HG03342 (cell line): Measurements from ENCODE around the gene TULP4.
"Not testable (repeated sequence)": the region's sequence is repeated elsewhere in the genome, so short reads cannot be mapped to it uniquely, and the experiment has no call there.

Experiments used
- ATAC-seq: cut with Tn5 transposase; IDR thresholded peaks from one replicate; pipeline ENCODE4 v1.9.1; 2021; ENCODE audit warnings: mild to moderate bottlenecking, moderate library complexity; ENCODE audit not compliant: unreplicated experiment

The TULP4 gene

DNA sequence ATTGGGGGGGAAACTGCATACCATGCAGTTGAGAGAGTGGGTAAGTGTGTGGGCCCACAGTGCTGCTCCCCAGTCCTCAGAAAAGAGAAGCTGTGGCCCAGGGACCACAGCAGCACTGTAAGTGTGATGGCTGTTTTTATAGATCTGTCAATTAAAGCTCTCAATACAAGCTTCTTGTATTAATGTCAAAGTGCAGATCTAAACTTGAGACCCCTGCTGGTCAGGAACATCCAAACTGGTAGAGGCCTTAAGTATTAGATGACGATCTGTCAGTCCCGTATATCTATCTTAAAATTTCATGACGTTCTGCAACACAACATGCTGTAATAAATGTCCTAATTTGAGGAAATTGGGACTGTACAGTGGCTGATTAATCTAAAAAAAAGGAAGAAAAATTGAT lies 74.8 kb downstream of the TULP4 start:
- ATAC-seq: no peak

DNA sequence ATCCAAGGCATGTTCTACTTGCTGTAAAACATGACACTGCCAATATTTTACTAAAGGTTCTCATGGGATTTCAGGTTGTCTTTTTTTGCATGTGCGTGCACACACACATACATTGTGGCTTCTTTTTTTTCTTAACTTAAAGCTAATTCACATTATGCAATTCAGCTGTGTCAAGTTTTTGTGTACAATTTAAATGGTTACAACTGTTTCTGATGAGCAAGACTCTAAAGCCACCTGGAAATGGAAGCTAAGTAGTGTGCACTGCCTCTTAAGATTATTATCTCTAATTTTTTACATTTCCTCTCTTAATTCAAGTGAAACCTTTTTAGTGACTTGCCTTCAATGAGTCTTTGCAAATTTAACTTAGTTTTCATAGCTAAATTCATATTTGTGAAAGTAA lies 75.3 kb downstream of the TULP4 start:
- ATAC-seq: no peak

- no peak for ATAC-seq
Measured at GRCh38 chr6:158388727-158389126, 76.5 kb downstream of the TULP4 start.

GRCh38 chr6:158389193-158389919 lies 77.1 kb downstream of the TULP4 start:
- no peak for ATAC-seq

DNA sequence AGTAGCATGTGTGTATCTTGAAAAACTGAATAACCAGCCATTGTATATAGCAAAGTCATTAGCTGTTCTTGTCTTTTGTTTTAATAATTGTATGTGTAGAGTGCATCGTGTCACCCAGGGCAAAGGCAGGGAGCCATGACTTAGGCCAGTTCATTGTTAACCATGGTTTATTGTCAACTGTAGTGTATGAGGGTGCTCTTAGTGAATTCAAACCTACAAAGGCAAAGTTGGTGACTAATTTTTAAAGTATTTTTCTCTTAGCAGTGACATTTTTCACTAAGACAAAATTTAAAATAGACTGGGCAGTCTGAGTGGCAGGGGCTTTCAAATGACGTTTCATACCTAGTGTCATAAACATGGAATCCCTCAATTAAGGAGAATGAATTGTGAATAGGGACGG lies 79.0 kb downstream of the TULP4 start:
- ATAC-seq: no peak

DNA sequence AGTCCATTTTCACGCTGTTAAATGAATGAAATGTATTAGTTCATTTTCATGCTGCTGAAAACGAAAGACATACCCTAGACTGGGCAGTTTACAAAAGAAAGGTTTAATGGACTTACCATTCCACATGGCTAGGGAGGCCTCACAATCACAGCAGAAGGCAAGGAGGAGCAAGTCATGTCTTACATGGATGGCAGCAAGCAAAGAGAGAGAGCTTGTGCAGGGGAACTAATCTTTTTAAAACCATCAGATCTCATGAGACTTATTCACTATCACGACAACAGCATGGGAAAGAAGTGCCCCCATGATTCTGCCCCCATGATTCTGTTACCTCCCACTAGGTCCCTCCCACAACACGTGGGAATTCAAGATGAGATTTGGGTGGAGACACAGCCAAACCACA lies 79.7 kb downstream of the TULP4 start:
- ATAC-seq: not testable (repeated sequence)

- ATAC-seq: no peak
Measured at GRCh38 chr6:158396136-158396535, 83.9 kb downstream of the TULP4 start.

GRCh38 chr6:158397578-158397977 lies 85.3 kb downstream of the TULP4 start:
- no peak for ATAC-seq

DNA sequence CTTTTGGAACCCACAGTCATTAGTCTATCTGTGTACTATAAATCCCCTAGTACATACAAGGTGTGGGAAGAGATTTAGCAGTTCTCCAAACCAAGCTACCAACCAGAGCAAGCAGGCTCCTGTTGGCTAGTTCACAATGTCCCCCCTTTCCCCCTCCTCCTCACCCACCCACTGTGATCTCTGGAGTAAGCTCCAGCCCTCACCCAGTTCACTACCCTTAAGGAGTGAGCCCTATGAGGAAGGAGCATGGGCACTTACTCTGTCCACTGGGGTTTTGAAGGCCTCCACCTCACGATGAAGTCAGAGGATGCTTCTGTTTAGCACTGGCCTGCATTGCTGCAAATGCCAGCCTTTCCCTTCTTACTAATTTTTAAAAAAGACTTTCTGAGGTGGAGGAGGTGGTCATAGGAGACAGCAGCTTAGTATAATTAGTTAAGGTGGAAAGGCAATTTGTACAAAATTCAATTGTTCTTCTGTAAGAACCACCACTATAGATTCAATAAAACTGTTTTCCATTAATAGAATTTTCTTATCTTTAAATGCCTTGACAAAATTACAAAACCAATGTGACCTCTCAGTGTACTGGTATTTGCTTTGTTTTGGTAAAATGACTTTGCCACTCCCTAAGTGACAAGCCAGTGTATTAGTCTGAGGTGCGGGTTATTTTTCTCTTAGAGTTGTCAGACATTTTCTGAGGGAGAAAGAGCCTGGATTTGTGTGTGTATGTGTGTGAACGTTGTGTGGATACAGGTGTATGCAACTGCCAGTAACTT lies 86.2 kb downstream of the TULP4 start:
- ATAC-seq: no peak

DNA sequence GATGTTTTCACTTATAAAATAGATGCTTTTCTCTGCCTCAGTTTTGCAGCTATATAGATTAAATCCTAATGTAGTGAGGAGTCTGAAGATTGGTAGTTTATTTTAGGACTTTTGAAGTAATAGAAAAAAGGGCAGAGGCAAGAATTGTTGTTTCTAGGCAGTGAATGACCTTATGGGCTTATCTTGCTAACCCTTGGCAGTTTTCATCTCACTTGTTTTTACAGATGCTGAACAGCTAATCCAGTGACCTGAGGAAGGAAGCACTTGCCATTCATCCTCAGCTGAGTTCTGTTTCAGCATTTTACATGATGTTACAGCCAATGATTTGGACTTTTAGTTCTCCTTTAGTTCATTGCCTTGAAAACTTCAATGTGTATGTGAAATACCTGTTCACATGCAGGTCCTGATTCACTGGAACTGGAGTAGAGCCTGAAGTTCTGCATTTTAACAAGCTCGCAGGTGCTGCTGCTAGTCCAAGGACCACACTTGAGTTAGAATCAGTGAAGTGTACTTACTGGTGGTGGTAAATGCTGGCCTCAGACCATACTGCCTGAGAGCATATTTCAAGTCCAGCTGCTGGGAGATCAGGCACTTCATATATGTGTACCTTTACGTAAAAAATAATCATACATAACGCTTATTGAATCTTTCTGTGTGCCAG lies 86.9 kb downstream of the TULP4 start:
- ATAC-seq: no peak

DNA sequence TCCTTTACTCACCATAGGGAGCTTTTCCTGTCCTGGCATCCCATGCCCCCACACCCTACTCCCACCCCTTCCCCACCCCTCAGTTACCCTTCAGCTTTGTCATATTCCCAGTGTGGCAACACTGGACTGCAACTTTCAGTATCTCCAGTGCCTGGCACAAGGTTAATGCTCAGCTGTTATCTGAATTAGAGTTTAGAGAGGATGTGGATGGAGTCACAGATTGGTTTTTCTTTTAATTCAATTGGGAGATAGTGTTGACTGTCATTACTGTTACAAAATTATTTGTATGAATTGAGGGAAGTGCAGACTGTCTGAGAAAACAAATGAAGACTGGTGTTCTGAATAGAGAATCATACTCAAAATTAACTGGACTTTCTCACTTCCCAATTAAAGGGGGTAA lies 89.9 kb downstream of the TULP4 start:
- ATAC-seq: no peak

- not testable (repeated sequence) for ATAC-seq
Measured at GRCh38 chr6:158405321-158405831, 93.1 kb downstream of the TULP4 start.

DNA sequence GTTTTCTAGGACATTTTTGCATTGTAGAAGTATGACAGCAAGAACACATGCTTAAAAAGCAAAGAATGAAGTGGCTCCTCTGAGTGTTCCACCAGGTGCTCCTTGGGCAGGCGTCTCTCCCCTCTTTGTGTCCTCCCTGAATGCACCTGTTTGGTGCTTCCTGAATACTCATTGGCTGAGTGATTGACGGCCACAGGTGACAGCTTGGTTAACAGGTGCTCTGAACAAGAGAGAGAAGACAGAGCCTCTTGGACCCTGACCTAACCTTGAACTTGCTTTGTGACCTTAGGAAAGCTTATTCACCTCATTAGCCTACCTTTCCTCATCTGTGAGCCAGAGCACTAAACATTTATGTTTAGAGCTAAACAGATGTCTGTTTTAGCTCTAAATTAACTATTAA lies 93.7 kb downstream of the TULP4 start:
- ATAC-seq: no peak

DNA sequence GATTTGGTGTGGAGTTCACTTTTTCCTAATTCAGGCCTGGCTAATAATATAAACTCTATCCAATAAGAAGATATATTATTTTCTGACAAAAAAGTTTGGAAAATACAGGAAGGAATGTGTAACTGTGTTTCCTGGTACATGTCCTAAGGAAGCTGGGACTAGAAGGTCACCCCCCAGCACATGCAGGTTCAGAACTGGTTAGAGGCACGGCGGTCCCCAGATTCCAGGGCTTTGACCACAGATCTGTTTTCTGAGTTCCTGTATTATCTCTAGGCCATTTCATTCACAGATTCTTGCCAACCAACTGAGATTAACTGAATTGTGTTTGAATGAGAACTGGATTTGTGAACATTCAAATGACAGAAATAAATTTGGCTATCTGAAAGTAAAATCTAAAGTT lies 94.5 kb downstream of the TULP4 start:
- no peak for ATAC-seq

DNA sequence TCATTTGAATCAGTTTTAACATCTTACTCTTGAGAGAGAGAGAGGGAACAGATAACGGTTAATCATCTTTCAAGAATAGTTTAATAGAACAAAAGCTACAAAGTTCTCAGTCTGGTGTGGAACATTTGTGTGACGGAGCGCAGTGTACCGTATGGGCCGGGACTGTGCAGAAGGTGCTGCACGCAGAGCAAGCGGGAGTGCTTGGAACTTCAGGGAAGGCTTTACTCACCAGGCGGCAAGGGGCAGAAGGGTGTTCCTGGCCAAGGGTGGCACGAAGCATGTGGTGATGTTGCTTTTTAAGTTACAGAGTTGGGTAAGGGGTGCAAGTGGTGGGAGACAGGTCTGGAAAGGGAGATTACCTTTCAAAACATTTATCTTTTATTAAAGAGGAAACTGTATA lies 95.7 kb downstream of the TULP4 start:
- no peak for ATAC-seq

- ATAC-seq: no peak
Measured at GRCh38 chr6:158408552-158409130, 96.4 kb downstream of the TULP4 start.

- no peak for ATAC-seq
Measured at GRCh38 chr6:158409451-158409850, 97.2 kb downstream of the TULP4 start.

- ATAC-seq: no peak
Measured at GRCh38 chr6:158410784-158411183, 98.5 kb downstream of the TULP4 start.

GRCh38 chr6:158411998-158412397 lies 99.7 kb downstream of the TULP4 start:
- ATAC-seq: no peak

- no peak for ATAC-seq
Measured at GRCh38 chr6:158413028-158413427, 100.8 kb downstream of the TULP4 start.

- no peak for ATAC-seq
Measured at GRCh38 chr6:158413814-158414565, 101.7 kb downstream of the TULP4 start.
